GM12874 (cell line): ENCODE data around the gene ATM.

ENCODE experiments used
- TF ChIP-seq, protein P1 (sequence below): IDR thresholded peaks from 2 replicates; pipeline ENCODE4 v1.5.1; 2011; ENCODE audit warnings: low read depth, mild to moderate bottlenecking, control low read depth, low read length, moderate library complexity; ENCODE audit not compliant: insufficient read depth

Gene ATM

DNA sequence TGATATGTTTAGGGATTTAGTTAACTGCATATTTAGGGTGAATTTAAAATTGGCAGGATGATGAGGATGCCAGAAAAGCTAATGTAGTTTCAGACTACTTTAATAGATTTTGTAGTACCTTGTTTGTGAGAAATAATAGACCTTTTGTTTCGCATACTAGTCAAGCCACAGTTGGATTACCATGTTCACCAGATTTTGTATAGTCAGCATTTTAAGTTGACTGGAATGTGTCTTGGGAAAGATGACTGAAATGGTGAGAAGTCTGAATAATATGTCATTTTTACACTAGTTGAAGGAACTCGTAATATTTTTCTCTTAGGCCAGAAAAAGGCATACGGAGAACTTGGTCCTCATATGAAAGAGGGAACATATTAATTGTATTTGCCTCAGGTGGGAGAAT is 23.4 kb downstream of the ATM start:
- TF ChIP-seq, protein P1, sequence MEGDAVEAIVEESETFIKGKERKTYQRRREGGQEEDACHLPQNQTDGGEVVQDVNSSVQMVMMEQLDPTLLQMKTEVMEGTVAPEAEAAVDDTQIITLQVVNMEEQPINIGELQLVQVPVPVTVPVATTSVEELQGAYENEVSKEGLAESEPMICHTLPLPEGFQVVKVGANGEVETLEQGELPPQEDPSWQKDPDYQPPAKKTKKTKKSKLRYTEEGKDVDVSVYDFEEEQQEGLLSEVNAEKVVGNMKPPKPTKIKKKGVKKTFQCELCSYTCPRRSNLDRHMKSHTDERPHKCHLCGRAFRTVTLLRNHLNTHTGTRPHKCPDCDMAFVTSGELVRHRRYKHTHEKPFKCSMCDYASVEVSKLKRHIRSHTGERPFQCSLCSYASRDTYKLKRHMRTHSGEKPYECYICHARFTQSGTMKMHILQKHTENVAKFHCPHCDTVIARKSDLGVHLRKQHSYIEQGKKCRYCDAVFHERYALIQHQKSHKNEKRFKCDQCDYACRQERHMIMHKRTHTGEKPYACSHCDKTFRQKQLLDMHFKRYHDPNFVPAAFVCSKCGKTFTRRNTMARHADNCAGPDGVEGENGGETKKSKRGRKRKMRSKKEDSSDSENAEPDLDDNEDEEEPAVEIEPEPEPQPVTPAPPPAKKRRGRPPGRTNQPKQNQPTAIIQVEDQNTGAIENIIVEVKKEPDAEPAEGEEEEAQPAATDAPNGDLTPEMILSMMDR, result no peak

DNA sequence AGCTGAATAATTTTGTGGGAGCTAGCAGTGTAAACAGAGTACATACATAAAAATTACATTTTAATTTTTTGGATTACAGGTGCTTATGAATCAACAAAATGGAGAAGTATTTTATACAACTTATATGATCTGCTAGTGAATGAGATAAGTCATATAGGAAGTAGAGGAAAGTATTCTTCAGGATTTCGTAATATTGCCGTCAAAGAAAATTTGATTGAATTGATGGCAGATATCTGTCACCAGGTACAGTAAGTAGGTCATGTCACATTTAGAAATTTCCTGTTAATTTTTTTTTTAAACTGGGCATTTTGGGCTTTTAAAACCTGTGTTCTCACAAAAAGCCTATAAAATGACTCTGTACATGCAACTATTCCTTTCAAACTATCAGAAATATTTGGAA is 24.0 kb downstream of the ATM start:
- TF ChIP-seq, protein P1, result no peak

DNA sequence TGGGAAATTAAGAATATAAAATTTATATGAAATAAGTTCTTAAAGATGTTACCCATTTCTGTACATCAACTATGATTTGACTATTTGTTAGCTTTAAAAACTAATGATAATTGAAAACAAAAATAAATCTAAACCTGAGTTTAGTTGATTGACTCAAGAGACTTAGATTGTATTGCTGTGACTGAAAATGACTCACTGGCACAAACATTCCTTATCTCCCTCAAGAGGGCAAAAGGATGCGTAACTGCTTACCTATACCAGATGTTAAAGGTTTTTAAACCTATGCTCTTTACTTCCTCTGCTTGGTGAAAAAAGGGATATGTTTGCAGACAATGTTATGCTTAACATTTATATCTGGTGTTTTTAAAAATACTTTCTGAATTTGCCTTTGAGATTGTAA is 30.3 kb downstream of the ATM start:
- TF ChIP-seq, protein P1, result no peak

DNA sequence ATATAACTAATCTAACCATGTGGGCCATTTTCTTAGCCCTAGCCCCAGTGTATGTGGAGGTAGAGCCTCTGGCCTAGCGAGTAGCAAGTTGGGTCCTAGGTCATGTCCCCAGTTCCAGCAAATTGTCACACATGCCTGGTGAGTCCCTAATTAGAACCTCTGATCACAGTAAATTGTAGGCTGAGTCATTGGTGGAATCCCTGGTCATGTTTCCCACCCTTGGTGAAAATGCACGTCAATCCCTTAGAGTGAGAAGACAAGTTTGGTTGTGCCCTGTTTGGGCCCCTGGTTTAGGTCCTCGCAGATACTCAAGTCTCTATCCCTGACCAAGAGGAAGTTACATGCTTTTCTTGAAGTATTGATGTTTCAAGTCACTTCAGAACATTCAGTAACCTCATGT is 46.7 kb downstream of the ATM start:
- TF ChIP-seq, protein P1, result no peak

DNA sequence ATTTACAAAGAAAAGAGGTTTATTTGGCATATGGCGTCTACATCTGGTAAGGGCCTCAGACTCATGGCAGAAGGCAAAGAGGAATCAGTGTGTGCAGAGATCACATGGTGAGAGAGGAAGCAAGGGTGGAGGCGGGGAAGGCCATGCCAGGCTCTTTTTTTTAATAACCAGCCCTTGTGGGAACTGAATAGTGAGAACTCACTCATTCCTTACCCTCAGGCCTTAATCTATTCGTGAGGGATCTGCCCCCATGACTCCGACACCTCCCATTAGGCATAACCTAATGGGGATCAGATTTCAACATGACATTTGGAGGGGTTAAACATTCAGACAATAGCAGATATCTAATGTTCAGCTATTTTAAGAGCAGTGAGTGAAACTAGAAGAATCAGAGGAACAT is 55.7 kb downstream of the ATM start:
- TF ChIP-seq, protein P1, result no peak

DNA sequence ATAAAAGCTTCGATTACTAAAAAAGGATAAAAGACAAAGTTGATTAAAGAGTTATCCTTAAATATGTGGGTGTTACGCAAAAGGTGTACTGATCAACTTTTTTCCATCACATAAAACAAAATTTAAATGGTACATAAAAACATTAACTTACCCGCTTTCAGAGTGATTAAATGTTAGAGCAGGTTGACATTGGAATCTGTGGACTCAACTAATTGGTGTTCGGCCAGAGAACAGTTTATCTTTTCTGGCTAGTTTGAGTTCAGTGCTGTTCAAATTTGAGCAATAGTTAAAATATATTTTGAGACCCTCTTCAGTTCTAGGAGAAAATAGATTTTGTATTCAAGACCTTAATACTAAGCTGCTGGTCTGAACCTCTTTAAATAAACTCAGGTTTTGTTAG is 56.1 kb downstream of the ATM start:
- TF ChIP-seq, protein P1, result no peak

DNA sequence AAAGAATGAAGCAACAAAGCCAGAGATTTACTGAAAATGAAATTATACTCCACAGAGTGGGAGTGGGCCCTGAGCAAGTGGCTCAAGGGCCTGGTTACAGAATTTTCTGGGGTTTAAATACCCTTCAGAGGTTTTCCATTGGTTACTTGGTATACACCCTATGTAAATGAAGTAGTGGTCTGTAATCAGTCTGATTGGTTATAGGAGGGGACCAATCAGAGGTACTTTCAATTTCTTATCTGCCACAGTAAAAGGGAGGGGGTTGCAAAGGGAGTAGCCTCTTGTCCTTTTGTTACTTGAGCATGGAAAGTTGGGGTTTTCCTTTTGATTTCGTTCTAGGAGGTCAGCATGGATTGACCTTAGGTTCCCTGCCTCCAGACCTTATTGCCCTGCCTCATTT is 63.5 kb downstream of the ATM start:
- TF ChIP-seq, protein P1, result no peak

DNA sequence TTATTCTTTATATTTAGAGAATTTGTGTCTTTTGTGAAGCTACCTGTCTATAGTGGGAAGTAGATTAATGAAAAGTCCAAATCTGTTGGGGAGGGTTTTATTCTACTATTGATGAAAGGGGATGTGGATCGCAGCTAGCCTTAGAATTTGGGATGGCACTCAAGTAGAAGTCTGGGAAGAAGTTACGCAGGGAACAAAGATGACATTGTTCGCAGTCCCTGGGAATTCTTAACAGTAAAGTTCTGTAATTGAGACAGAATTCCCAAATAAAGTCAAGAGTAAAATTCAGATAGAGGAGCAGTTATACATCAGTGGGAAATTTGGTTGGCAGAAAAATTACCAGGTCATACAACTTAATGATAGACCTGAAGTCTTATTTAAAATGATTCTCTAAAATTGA is 64.1 kb downstream of the ATM start:
- TF ChIP-seq, protein P1, result no peak
